Left colon (tissue), 2 donors: Measurements from ENCODE around the gene CADPS. TPM values are rescaled to one million over a fixed set of nuclear protein-coding genes. Genes with fewer than 3 reads are reported as not detected.

Source experiments
- ATAC-seq: fragments of 200-7000 bp; cut with Tn5 transposase; one replicate; pipeline ENCODE4 v1.9.1; 2020; ENCODE audit warnings: mild to moderate bottlenecking, moderate library complexity
- DNase-seq, 2 donors: peaks; one replicate each; pipeline ENCODE4 v3.0.0-alpha.2; 2020
- intact Hi-C, 2 donors: fragments of 100-400 bp; cut with DNase I in 1 of 2; cut with micrococcal nuclease in 1 of 2; formaldehyde crosslinking; loops; one replicate each; pipeline versions ENCODE4 v1.11.2 to v1.14.0; 2022; cut with DNase I, micrococcal nuclease
- total RNA-seq, 2 donors: library from RNA; stranded (reverse); fragmentation: NEBNext Ultra II Directional; extraction: Animal tissue kit (Norgen Biotek cat#: 25700); gene quantifications; one replicate each; pipeline ENCODE4 v1.2.1, GENCODE V29; 2021
- donor health status: DM: no; HTN: no; CAD: no.
- donor health status: DM: yes; HTN: yes; CAD: no.

The CADPS gene
- total RNA-seq, 2 donors from 2014 or later: 3.7 to 4.4 TPM

GRCh38 chr3:62876064-62876463 is 848 bp upstream of the CADPS start:
- DNase-seq: peak; percentile 39 to 73
- peak; percentile 33 for ATAC-seq
- intact Hi-C loops: no loop called here

DNA sequence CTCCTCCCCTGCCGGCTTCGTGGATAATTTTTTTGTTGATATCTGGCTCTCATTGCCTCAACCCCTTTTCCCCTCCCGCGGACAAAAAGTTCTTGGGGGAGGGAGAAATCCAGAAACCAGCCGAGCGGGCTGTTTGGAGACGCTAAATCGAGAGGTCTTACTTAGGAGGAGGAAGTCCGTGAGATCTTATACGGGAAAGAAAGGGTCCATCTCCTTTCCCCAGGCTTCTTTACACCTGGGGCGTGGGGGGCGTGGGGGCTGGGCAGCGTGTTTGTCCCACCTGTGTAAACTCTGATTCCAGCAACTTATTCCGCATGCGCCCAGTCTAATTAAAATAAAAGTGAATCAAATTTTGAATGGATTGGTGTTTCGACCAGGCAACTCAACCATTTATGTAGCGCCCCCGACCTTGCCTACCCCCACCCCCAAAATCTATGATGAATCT is 364 bp upstream of the CADPS start:
- intact Hi-C loops: no loop called here
- DNase-seq (peak in 1 of 2 donors; percentile 4), ATAC-seq (no peak)

DNA sequence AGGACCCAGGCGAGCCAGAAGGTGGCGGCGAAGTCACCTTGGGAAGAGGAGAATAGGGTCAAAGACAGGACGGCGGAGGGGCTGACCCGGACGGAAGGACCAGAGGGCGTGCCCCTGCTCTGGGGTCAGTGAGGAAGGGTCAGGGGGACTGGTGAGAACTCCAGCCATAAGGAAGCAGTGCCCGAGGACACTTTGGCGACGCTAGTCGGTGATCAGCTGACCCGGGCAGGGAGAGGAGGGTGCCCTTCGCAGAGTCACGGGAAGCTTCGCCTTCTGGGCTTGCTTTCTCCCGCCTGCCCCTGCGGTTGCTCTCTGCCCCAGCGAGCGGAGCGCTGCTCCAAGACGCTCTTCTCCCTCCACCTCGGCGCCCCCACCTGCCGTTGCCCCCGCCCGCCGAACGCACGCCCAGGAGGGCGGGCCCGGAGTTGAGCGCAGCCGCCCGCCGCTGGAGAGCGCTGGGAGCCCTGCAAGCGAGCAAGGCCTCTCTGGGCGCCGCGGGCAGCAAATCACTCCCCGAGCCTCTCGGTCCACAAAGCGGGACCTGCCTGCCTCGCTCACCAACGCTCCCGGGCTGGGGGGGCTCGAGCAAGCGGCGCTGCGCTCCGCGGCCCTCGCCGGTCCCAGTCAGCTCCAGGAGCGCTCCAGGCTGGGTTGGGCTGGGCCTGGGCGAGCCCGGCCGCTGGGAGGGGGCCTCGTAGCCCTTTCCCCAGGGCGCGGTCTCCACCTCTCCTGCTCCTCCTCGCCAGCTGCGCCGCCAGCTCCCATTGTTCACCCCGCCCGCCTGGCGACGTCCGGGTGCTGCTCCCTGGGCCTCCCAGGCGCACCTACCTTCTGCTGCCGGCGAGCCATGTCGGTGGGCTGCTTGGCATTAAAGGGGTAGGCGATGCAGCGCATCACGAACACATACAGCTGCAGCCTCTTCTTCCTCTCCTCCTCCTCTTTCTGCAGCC is 1.2 kb downstream of the CADPS start:
- ATAC-seq (peak; percentile 87), DNase-seq (peak; percentile 38 to 70)
- intact Hi-C loops: no loop called here

- intact Hi-C loops: no loop called here
- ATAC-seq: no peak
- no peak for DNase-seq
These were observed 1.8 kb downstream of the CADPS start for GRCh38 chr3:62873451-62873760.

- intact Hi-C loops: no loop called here
- DNase-seq (no peak), ATAC-seq (no peak)
These were observed 2.9 kb downstream of the CADPS start for GRCh38 chr3:62872318-62872717.

DNA sequence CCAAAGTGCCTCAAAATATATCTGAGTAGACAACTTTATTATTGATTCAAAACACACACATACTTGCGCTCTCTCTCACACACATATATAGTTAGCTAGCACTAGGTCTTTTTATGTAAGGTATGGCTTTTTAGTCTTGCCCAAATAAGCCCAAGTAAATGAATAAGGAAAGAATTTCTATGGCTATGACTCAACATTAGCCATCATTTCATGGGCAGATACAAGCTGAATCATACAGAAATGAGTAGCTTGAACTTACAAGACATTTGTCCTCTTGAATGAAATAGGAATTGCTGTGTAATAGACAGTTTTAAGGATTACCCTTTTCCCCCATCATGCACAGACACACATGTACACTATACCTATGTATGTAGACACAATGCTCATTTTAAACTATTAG is 4.9 kb downstream of the CADPS start:
- no peak for ATAC-seq
- no peak for DNase-seq
- intact Hi-C loops: no loop called here

DNA sequence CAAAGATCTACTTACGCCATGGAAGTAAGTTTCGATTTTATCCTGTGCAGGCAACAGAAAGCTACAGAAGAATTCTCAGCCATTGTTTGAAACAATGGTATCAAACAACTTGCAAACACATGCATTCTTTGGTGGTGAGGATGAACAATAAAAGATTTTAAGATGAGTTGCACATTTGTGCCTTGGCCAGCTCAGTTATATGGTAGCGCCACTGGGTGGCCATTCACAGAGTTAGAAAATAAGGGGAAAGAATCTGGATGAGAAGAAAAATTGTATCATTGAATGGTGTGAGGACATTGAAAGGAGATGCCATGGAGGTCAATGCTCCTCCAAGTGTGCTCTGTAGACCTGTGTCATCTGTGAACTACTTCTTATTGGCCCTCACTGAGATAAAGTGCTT is 11.6 kb downstream of the CADPS start:
- intact Hi-C loops: no loop called here
- no peak for ATAC-seq
- DNase-seq: no peak

GRCh38 chr3:62859203-62859791 is 15.9 kb downstream of the CADPS start:
- ATAC-seq (no peak), DNase-seq (no peak)
- intact Hi-C loops: no loop called here

DNA sequence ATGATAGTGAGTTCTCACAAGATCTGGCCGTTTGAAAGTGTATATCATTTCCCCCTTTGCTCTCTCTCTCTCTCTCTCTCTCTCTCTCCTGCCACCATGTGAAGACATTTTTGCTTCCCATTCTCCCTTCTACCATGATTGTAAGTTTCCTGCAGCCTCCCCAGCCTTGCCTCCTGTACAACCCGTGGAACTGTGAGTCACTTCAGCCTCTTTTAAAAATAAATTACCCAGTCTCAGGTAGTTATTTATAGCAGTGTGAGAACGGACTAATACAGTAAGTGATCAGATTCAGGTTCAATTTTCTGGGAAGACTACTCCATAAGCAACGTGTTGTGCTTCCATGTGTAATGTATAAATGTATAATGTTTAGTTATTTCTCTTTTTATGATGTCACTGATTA is 29.2 kb downstream of the CADPS start:
- no peak for DNase-seq
- no peak for ATAC-seq
- intact Hi-C loops: no loop called here

DNA sequence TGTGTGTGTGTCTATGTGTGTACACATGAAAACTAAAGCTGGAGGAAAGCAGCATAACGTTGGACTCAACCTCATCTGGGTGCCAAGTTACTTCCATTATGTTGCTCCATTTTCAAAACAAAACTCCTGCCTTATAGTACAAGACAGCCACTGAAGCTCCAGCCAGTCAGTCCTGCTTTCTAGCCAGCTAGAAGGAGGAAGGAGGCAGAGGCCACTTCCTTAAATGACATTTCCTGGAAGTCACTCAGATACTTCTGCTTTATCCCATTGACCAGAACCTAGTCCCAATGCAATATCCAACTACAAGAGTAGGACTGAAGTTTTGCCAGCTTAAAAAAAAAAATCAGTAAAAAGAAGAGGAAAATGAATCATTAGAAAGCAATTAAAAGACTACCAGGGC is 31.7 kb downstream of the CADPS start:
- no peak for DNase-seq
- ATAC-seq: no peak
- intact Hi-C loops: no loop called here

DNA sequence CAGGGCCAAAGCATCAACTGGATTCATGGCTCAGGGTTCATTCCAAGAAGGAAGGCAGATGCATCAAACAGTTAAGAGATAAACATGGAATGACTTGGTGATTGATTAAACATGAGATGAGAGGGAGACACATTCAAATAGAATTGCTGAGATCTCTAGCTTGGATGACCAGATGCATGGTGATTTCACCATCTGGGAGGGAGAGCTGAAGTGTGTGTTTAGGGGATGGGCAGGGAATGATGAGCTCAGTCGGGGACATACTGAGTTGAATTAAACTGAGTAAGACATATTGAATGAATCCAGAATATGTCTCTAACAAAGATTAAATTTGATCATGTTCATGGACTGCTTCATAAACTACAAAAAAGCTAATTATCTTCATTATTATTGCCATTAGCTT is 35.5 kb downstream of the CADPS start:
- intact Hi-C loops: no loop called here
- ATAC-seq (no peak), DNase-seq (no peak)

DNA sequence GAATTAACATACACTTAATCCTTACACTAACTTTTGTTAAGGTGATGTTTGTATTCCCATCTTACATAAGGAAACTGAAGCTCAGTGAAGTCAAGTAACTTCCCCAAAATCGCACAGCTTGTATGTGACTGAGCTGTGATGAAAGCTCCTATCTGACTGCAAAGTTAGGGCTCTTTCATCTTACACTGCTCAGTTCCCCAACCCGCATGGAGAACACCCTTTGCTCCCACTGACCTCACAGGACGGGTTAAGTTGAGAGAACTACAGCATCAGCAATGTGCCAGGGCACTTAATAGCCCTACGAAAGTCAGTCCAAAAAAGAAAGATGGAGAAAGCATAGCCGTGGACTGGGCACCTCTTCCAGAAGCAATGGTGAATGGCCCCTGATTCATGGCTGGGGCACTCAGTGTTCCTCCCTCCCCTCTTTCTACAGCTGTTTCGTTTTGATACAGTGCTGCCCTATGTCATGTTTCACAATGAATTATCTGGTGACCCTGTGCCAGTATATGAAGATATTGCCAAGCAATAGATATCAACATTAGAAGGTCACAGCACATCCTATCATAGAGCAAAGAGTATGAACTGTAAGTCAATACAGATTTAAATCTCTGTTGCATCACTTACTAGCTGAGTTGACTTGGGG is 38.0 kb downstream of the CADPS start:
- ATAC-seq (no peak), DNase-seq (no peak)
- intact Hi-C loops: no loop called here

GRCh38 chr3:62835554-62836236 is 39.5 kb downstream of the CADPS start:
- no peak for ATAC-seq

DNA sequence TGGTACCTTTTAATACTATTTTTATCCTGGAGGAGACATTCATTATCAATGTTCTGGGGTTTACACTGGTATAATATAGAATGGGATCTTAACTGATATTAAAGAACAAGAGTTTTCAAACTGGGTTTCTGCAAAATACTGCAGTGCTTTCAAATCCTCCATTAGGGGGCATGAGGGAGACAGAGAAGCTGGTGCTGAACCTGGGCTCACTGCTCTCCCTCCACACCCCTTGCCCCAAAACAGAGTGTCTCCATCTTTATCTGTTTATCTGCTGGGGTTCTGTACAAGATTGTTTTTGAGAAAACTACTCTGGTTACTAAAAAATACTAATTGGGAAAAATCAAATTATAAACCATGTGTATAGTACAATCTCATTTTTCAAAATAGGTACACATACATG is 41.7 kb downstream of the CADPS start:
- intact Hi-C loops: no loop called here
- ATAC-seq (no peak), DNase-seq (no peak)

More at GRCh38 chr3:62835554-62836236, 39.5 kb downstream of the CADPS start:
- no peak for DNase-seq
- intact Hi-C loops: no loop called here

DNA sequence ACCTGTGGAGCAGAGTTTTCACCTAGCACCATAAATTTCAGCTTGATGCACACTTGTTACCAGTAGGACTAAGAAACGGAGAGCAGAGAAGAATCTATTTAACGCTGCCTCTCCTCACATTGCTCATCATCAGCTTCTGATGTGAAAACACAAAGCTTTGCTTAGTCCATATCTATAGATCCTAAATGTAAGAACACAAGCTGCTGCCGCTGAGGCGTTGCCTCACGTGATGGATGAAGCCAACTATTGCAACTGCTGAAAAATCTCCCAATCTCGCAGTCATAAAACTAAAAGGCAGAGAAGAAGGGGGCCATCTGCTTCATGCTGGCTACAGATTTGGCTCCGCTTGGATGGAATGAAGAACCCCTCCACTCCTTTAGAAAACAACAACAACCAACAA is 42.7 kb downstream of the CADPS start:
- intact Hi-C loops: no loop called here
- no peak for DNase-seq
- no peak for ATAC-seq

DNA sequence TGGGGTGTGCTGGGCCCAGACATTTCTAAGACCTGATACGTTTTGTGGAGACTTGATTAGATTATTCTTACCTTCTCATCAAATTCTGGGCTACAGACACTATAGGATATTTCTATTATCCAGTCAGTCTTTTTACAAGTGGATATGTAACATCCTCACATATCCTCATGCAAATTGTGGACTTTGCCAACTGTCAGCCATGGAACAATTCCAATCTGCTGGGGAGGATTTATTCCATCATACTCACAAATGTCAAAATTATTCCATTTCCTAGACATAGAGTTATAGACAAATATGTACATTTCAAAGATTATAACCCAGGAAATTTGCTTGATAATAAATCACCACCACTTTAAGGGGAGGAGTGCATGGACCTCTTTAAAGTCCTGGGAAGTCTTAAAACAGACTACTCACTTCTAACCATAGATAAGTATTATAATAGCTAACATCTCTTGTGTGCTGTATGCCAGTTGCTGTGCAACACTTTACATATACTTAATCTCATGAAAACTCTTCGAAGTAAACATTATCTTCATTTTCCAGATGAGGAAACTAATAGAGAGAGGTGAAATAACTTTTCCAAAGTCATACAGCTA is 44.4 kb downstream of the CADPS start:
- ATAC-seq (no peak), DNase-seq (no peak)
- intact Hi-C loops: no loop called here

- DNase-seq (no peak), ATAC-seq (no peak)
- intact Hi-C loops: no loop called here
These were observed 47.7 kb downstream of the CADPS start for GRCh38 chr3:62827550-62827949.

GRCh38 chr3:62824965-62825592 is 50.1 kb downstream of the CADPS start:
- peak; percentile 71 for ATAC-seq
- intact Hi-C loops: no loop called here
- no peak for DNase-seq
